ENCODE measurements around the gene LRP1B.

The LRP1B gene

DNA sequence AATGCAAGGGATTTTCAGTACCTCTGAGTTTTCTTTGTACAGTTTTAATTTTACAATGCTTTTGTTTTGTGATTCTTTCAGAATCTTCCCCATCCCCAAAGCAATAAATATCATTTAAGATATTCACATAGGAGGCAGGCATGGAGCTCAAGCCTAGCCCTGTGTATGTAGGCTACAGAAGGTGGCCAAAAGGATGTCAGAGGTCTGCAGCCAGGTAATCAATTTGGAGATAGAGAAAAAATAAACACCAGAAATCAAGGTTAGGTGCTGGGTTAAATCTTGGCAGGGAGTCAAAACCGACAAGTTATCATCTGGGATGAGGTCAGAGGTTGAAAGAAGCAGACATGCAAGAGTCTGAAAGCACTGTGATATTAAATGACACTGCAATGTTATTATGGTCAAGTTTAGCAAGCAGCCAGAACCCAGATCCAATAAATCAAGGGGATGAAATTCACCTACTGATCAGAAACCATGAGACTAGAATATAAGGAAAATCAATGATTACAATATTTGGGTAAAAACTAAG, 45.1 kb upstream of the LRP1B start:
- no peaks in the 10 kb centered on the region for H3K9me2 ChIP-seq (replicated peaks; ENCODE audit: insufficient read depth, low read length)
- no peaks in the 10 kb centered on the region for H3K4me1 ChIP-seq (ENCODE audit: low read length)
- no peak for DNase-seq
- no peak for TF ChIP-seq EZH2 (optimal IDR thresholded peaks at IDR 0.05; ENCODE audit: low read depth, low read length)
- TF ChIP-seq EZH2phosphoT487 (IDR thresholded peaks at IDR 0.05; ENCODE audit: low read length): no peak
- TF ChIP-seq, protein P1, sequence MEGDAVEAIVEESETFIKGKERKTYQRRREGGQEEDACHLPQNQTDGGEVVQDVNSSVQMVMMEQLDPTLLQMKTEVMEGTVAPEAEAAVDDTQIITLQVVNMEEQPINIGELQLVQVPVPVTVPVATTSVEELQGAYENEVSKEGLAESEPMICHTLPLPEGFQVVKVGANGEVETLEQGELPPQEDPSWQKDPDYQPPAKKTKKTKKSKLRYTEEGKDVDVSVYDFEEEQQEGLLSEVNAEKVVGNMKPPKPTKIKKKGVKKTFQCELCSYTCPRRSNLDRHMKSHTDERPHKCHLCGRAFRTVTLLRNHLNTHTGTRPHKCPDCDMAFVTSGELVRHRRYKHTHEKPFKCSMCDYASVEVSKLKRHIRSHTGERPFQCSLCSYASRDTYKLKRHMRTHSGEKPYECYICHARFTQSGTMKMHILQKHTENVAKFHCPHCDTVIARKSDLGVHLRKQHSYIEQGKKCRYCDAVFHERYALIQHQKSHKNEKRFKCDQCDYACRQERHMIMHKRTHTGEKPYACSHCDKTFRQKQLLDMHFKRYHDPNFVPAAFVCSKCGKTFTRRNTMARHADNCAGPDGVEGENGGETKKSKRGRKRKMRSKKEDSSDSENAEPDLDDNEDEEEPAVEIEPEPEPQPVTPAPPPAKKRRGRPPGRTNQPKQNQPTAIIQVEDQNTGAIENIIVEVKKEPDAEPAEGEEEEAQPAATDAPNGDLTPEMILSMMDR (IDR thresholded peaks at IDR 0.05; ENCODE audit: low read length): no peak
- H4K20me1 ChIP-seq (ENCODE audit: insufficient read depth, low read length): no peaks in the 10 kb centered on the region
- no peak overlapping the region for H3K4me2 ChIP-seq (ENCODE audit: low read depth, low read length)
- H3F3A ChIP-seq (ENCODE audit: insufficient read depth, low read length): no peaks in the 10 kb centered on the region
- no peak overlapping the region for H2AFZ ChIP-seq (ENCODE audit: low read length)
- H3K27ac ChIP-seq (ENCODE audit: low read length): no peak overlapping the region
- no peaks in the 10 kb centered on the region for H3K27me3 ChIP-seq (replicated peaks; ENCODE audit: insufficient read depth, low read length)
- no peaks in the 10 kb centered on the region for H3K79me2 ChIP-seq (ENCODE audit: low read length)
- H3K9ac ChIP-seq (ENCODE audit: low read length): no peak overlapping the region
- H3K9me3 ChIP-seq (replicated peaks; ENCODE audit: insufficient read depth, low read length): no peaks in the 10 kb centered on the region
- H3K4me3 ChIP-seq (ENCODE audit: low read length): no peak overlapping the region
- no peaks in the 10 kb centered on the region for H3K36me3 ChIP-seq (replicated peaks; ENCODE audit: insufficient read depth, low read length)

DNA sequence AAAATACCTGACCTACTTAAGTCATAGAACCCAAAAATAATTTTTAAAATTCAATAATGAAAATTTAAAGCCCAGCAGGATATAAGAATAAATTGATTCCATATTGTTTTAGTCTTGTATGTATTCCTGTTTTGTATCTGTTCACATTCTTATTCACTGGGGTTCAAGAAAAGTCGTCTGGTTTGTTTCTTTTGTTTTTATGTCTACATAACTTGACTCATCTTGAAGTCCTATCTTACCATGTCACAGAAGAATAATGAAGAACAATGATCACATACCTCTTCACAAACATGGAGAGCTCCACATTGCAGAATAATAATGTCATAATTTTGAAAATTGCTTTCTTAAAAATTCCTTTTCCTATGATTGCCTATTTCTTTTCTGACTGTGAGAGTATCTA, 43.4 kb upstream of the LRP1B start:
- no peak overlapping the region for H3K4me3 ChIP-seq (ENCODE audit: low read length)
- H3K27ac ChIP-seq (ENCODE audit: low read length): no peak overlapping the region
- H3F3A ChIP-seq (ENCODE audit: insufficient read depth, low read length): no peaks in the 10 kb centered on the region
- no peak overlapping the region for H3K4me2 ChIP-seq (ENCODE audit: low read depth, low read length)
- H3K27me3 ChIP-seq (replicated peaks; ENCODE audit: insufficient read depth, low read length): no peaks in the 10 kb centered on the region
- H4K20me1 ChIP-seq (ENCODE audit: insufficient read depth, low read length): no peaks in the 10 kb centered on the region
- no peaks in the 10 kb centered on the region for H3K79me2 ChIP-seq (ENCODE audit: low read length)
- no peaks in the 10 kb centered on the region for H3K4me1 ChIP-seq (ENCODE audit: low read length)
- H3K36me3 ChIP-seq (replicated peaks; ENCODE audit: insufficient read depth, low read length): no peaks in the 10 kb centered on the region
- no peak overlapping the region for H2AFZ ChIP-seq (ENCODE audit: low read length)
- no peaks in the 10 kb centered on the region for H3K9me3 ChIP-seq (replicated peaks; ENCODE audit: insufficient read depth, low read length)
- H3K9ac ChIP-seq (ENCODE audit: low read length): no peak overlapping the region
- TF ChIP-seq, protein P1 (IDR thresholded peaks at IDR 0.05; ENCODE audit: low read length): no peak
- TF ChIP-seq EZH2 (optimal IDR thresholded peaks at IDR 0.05; ENCODE audit: low read depth, low read length) (no peak), EZH2phosphoT487 (IDR thresholded peaks at IDR 0.05; ENCODE audit: low read length) (no peak)
- DNase-seq: no peak
- no peaks in the 10 kb centered on the region for H3K9me2 ChIP-seq (replicated peaks; ENCODE audit: insufficient read depth, low read length)

DNA sequence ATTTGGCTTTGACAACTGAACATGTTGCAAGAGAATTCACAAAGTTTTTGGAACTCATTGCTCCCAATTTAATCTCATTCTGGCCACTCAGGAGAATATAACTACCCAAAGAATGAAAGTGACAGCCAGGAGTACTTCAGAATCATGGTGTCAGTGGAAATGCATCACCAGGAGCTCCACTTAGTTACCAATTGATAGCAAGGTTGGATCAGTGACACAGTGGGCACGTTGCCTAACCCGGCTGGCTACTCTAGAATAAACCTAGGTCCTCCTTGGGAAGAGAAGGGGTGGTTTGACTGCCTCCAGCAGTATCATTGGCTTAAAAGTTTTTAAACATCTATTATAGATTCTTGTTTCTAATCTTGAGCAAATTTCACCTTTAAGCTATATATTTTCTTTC, 40.0 kb upstream of the LRP1B start:
- Histone ChIP-seq H3K9me2 (replicated peaks; ENCODE audit: insufficient read depth, low read length) (no peaks in the 10 kb centered on the region), H3K9me3 (replicated peaks; ENCODE audit: insufficient read depth, low read length) (no peaks in the 10 kb centered on the region), H3K4me2 (ENCODE audit: low read depth, low read length) (no peak overlapping the region), H4K20me1 (ENCODE audit: insufficient read depth, low read length) (no peaks in the 10 kb centered on the region), H3K36me3 (replicated peaks; ENCODE audit: insufficient read depth, low read length) (no peaks in the 10 kb centered on the region), H3K9ac (ENCODE audit: low read length) (no peak overlapping the region), H3K27me3 (replicated peaks; ENCODE audit: insufficient read depth, low read length) (no peaks in the 10 kb centered on the region), H3K79me2 (ENCODE audit: low read length) (no peaks in the 10 kb centered on the region), H2AFZ (ENCODE audit: low read length) (no peak overlapping the region), H3K4me1 (ENCODE audit: low read length) (no peaks in the 10 kb centered on the region), H3F3A (ENCODE audit: insufficient read depth, low read length) (no peaks in the 10 kb centered on the region), H3K4me3 (ENCODE audit: low read length) (no peak overlapping the region), H3K27ac (ENCODE audit: low read length) (no peak overlapping the region)
- TF ChIP-seq EZH2phosphoT487 (IDR thresholded peaks at IDR 0.05; ENCODE audit: low read length): no peak
- DNase-seq: no peak

DNA sequence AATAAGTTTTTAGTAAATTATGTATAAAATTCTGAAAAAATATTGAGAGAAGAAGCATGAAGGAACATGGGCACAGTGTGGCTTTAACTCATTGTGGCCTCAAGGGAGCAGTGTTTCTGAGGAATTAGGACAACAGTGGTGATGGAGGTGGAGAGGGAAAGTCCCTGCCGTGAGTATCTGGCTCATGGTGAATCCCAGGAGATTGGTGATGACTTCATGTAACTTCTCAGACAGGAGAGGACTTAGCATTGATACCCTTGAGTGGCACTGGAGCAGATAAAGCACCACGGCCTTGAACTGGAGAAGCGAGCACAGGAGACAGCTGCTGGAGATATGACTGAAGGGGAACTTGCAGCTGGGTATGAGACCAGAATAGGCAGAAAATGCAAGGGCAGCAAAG, 35.0 kb upstream of the LRP1B start:
- Histone ChIP-seq H2AFZ (ENCODE audit: low read length) (no peak overlapping the region), H3F3A (ENCODE audit: insufficient read depth, low read length) (no peaks in the 10 kb centered on the region), H3K4me3 (ENCODE audit: low read length) (no peak overlapping the region), H3K79me2 (ENCODE audit: low read length) (no peaks in the 10 kb centered on the region), H3K27me3 (replicated peaks; ENCODE audit: insufficient read depth, low read length) (no peaks in the 10 kb centered on the region), H3K9ac (ENCODE audit: low read length) (no peak overlapping the region), H3K9me3 (replicated peaks; ENCODE audit: insufficient read depth, low read length) (no peaks in the 10 kb centered on the region), H4K20me1 (ENCODE audit: insufficient read depth, low read length) (no peaks in the 10 kb centered on the region), H3K27ac (ENCODE audit: low read length) (no peak overlapping the region), H3K9me2 (replicated peaks; ENCODE audit: insufficient read depth, low read length) (no peaks in the 10 kb centered on the region), H3K4me1 (ENCODE audit: low read length) (no peaks in the 10 kb centered on the region), H3K4me2 (ENCODE audit: low read depth, low read length) (no peak overlapping the region), H3K36me3 (replicated peaks; ENCODE audit: insufficient read depth, low read length) (no peaks in the 10 kb centered on the region)
- TF ChIP-seq EZH2phosphoT487 (IDR thresholded peaks at IDR 0.05; ENCODE audit: low read length): no peak
- TF ChIP-seq, protein P1 (IDR thresholded peaks at IDR 0.05; ENCODE audit: low read length): peak; percentile 38
- no peak for TF ChIP-seq EZH2 (optimal IDR thresholded peaks at IDR 0.05; ENCODE audit: low read depth, low read length)
- DNase-seq: peak; percentile 59
